ENCODE data around the gene ARID5A.

DNA sequence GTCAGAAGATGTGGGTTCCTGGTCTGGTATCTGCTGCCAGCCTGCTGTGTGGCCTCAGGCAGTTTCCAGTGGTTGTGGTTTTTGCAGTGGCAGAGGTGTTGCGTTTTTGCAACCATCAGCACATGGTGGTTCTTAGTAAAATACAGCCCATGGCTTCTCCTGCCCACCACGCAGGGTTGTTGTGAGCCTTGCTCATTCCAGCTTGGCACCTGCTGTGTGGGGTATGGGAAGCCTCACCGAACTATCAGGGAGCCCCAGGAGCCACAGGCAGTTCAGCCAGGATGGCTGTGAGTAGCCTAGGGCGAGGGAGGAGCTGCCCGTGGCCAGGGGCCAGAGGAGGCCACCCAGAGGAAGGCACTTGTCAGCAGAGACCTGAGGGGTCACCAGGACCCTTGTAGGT lies 9.8 kb downstream of the ARID5A start:
- TF ChIP-seq, protein P1, sequence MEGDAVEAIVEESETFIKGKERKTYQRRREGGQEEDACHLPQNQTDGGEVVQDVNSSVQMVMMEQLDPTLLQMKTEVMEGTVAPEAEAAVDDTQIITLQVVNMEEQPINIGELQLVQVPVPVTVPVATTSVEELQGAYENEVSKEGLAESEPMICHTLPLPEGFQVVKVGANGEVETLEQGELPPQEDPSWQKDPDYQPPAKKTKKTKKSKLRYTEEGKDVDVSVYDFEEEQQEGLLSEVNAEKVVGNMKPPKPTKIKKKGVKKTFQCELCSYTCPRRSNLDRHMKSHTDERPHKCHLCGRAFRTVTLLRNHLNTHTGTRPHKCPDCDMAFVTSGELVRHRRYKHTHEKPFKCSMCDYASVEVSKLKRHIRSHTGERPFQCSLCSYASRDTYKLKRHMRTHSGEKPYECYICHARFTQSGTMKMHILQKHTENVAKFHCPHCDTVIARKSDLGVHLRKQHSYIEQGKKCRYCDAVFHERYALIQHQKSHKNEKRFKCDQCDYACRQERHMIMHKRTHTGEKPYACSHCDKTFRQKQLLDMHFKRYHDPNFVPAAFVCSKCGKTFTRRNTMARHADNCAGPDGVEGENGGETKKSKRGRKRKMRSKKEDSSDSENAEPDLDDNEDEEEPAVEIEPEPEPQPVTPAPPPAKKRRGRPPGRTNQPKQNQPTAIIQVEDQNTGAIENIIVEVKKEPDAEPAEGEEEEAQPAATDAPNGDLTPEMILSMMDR (conservative IDR thresholded peaks at IDR 0.05; ENCODE audit: low read depth, low read length), result no peak
- TF ChIP-seq EZH2 (IDR thresholded peaks at IDR 0.05; ENCODE audit: borderline replicate concordance, low read depth, low read length, poor library complexity, severe bottlenecking), result no peak
